Fibroblast of the aortic adventitia (primary cell): ENCODE data around the gene OFD1. TPM values are rescaled to one million over a fixed set of nuclear protein-coding genes. Genes with fewer than 3 reads are reported as not detected.

ENCODE experiments used
- DNase-seq: peaks from one replicate; pipeline ENCODE4 v3.0.0-alpha.2; 2010; ENCODE audit warnings: low read depth
- H3K4me3 ChIP-seq: 2 replicates; pipeline ENCODE4 v1.5.1; 2011; ENCODE audit warnings: low read depth, mild to moderate bottlenecking, control low read depth, low read length, moderate library complexity
- total RNA-seq: library from RNA; depleted of rRNA; stranded (reverse); fragments of >200 nt; gene quantifications from 2 replicates; pipeline ENCODE4 v1.2.3, GENCODE V29; 2012; ENCODE audit warnings: low replicate concordance
- TF ChIP-seq, protein P1 (sequence below): IDR thresholded peaks from 2 replicates; pipeline ENCODE4 v1.5.1; 2011; ENCODE audit warnings: mild to moderate bottlenecking, low read length, control low read depth, inconsistent platforms; ENCODE audit not compliant: insufficient read depth

Gene OFD1
- total RNA-seq, 1 donor, result 20.3 TPM

DNA sequence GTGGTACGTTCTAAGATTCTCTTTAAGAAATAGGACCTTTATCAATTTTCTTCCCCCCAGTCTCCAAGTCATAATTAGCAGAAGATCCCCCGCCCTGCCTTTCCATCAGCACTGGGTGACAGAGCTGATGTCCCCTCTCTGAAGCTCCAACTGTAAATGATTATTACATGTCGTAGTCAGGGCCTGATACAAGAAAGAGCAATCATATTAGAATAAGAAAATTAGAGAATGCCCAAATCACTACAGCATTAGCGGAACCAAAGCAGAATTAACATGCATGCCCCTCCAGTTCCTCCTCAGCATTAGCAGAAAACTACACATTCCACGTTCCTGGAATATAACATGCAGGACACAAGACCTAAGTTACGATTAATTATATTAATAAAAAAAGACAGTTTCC is 81.6 kb downstream of the OFD1 start:
- no peak overlapping the region for H3K4me3 ChIP-seq
- TF ChIP-seq, protein P1, sequence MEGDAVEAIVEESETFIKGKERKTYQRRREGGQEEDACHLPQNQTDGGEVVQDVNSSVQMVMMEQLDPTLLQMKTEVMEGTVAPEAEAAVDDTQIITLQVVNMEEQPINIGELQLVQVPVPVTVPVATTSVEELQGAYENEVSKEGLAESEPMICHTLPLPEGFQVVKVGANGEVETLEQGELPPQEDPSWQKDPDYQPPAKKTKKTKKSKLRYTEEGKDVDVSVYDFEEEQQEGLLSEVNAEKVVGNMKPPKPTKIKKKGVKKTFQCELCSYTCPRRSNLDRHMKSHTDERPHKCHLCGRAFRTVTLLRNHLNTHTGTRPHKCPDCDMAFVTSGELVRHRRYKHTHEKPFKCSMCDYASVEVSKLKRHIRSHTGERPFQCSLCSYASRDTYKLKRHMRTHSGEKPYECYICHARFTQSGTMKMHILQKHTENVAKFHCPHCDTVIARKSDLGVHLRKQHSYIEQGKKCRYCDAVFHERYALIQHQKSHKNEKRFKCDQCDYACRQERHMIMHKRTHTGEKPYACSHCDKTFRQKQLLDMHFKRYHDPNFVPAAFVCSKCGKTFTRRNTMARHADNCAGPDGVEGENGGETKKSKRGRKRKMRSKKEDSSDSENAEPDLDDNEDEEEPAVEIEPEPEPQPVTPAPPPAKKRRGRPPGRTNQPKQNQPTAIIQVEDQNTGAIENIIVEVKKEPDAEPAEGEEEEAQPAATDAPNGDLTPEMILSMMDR, result no peak
- no peak for DNase-seq

DNA sequence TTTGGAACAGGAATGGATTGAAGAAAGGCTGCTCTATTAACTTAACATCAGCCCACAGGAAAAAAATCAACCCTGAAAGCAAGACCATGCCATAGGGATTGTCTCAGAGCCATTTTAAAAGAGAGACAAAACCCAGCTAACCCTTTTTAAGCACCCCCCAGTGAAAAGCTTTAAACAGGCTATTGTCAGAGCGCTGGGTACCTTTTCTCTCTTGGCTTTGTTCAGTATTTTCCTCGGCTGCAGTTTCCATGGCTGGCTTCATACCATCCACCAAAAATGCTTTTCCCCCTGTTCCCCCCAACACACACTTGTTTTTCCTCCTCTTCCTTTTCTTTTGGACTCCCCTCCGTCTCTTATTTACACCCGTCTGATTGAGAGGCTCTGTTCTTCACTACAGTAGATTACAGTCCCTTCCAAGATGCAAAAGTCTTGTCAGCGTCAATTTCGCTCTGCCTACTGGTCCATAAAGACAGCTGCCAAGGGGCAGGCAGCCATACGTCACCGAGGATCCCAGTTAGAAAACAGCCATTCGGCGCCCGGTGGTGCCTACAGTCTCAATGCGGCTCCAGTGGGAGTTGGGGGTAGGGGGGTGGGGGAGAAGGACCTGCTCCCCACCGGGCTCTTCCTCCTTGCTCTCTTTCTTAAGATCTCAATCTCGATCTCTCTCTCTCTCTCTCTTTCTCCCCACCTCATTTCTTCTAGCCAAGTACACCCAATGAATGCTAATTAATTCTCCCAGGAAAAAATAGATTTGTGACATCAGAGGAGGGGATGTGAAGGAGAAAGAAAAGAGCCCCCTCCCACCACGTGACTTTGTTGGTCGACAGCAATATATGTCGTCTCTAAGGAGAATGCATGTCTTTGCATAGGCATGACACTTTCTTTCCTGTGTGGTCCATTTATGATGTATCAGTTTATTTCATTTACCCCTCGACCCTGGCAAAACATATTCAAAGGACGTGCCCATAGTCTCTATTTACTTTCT is 82.4 kb downstream of the OFD1 start, which contains the start of gene GPM6B:
GPM6B (minus strand) TSS at position 451 of the 985 bp plus-strand sequence; CDS start at position 262, 189 bp downstream.
- DNase-seq, result no peak
- H3K4me3 ChIP-seq, result no peak within 1 kb of the TSS
- TF ChIP-seq, protein P1, result no peak

Other genes with a start within 250 kb of the OFD1 start
- gene EGFL6, start 165.1 kb upstream of the OFD1 start, total RNA-seq, result 0.27 TPM in 1 of 2 replicates, not detected in the other
- gene TCEANC, start 81.6 kb upstream of the OFD1 start, total RNA-seq, result 3.9 and 4.2 TPM in 2 replicates
- 36.0 and 51.8 TPM in 2 replicates for gene RAB9A, start 45.6 kb upstream of the OFD1 start, total RNA-seq
- 21.5 and 31.4 TPM in 2 replicates for gene TRAPPC2, start 128 bp upstream of the OFD1 start, total RNA-seq
- gene GPM6B, start 82.3 kb downstream of the OFD1 start, total RNA-seq, result 0.57 and 10.4 TPM in 2 replicates